NCI-H526 (cell line): ENCODE results near the gene SPNS3.
A peak's percentile ranks its signal among the peaks of the same experiment; 100 is the strongest.

Source experiments
- DNase-seq, 2 experiments: peaks; one replicate each; lab custom pipeline; 2025; lab: John Stamatoyannopoulos, UW

The SPNS3 gene

DNA sequence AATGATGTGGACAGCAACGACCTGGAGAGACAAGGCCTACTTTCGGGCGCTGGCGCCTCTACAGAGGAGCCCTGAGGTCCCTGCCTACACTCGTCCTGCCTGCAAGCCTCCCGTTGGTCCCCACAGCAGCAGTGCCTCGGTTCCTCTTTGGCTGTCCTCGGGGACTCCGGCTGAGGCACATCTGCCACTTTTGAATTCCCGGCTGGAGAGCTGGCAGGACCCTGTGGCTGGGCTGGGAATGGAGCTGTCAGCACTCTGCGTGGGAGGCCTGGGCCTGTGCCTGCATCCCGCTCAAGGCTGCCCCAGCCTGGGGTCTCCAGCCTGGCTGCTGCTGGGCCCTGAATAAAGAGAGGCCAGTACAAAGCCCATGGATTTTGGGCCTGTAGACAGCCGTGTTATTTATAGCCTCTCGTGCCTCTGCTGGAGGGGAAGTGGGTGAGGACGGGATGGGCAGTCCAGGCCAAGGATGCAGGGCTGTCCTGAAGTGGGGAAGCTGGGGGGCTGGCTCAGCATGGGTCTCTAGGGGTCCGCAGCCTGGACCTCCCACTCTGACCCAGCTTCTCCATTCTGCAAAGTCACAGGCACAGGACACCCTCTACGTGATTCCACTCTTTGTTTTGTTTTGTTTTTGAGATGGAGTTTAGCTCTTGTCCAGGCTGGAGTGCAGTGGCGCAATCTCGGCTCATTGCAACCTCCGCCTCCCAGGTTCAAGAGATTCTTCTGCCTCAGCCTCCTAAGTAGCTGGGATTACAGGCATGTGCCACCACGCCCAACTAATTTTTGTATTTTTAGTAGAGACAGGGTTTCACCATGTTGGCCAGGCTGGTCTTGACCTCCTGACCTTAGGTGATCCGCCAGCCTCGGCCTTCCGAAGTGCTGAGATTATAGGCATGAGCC is 54.3 kb downstream of the SPNS3 start:
- no peak for DNase-seq

DNA sequence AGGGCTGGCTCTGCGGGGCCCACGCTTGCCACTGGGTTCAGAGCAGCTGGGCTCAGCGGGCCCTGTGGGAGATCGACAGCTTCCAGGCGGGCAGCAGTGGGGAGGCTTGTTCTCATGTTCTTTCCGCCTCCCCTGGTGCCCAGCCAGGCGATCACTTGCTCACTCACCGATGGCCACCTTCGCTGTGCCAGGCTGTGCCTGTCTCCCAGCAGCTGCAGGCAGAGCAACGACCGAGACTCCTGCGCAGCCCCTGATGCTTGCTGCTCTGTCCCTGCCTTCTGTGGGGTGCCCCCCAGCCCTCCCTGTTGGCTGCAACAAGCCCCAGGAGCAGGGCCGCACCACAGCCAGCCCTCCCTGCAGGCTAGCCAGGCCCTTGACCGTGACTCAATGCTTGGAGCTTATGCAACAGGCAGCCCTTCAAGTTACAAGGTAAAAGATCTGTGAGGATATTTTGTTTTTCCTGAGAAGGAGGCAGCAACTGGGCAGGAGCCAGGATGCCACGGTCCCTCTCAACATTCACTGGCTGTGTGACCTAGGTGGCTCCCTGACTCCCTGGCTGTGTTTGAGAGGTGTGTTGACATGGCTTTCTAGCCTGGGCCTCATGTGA is 55.4 kb downstream of the SPNS3 start:
- no peak for DNase-seq

- DNase-seq: no peak
These were observed 56.4 kb downstream of the SPNS3 start for GRCh38 chr17:4490109-4490591.

DNA sequence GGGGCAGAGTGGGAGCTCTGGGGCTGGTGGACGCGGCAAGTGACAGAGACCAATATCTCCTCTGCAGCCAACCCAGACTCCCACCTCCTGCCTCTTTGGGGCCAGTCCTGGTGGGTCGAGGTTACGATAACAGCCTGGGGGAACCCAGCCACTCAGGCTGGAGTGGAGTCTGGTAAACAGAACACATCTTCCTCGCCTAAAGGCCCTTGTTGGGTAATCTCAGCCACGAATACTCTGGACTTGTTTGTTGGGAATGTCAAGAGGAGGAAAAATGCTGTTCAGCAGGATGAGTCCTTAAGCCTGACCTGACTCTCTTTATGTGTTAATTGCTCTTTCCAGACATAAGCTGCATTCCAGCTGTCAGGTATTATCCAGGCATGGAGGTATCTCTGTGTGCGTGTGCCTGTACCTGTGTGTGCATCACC is 56.9 kb downstream of the SPNS3 start:
- DNase-seq: no peak

DNA sequence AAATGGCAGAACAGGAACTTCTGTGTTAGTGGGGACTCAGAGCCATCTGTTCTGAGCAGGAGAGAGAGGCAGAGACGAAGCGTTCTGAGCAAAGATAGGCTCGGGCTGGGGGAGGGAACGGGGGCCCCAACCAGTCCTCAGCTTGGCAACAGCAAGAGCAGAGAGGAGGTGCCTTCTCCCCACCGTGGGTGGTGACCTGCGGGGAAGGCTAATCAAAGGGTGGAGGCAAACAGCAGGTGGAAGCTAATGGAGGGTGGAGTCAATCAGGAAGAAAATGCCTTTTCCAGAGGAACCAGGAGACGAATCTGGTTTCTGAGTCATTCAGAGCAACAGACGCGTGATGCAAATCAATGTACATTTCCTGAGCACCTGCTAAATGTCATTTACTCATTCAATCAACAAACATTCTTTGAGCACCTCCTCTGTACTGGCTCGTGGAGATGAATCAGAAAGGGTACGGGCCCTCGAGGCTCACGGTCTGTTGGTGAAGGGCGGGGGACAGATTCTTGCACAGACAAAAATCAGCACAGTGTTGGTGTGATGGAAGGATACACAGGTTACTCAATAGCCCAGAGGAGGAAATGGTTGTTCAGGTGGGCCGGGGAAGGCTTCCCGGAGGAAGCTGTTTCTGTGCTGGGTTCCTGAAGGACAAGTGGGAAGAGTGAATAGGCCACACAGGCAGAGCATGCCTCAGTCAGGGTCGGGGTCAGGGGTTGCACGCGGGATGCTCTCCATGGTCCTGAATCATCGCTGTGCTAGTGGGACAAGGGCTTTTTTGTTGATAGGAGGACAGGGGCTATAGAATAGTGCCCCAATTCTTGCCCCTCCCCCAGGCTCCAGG is 59.2 kb downstream of the SPNS3 start:
- DNase-seq: peak in 1 of 2 experiments; percentile 17

- no peak for DNase-seq
These were observed 63.5 kb downstream of the SPNS3 start for GRCh38 chr17:4497101-4497824.

DNA sequence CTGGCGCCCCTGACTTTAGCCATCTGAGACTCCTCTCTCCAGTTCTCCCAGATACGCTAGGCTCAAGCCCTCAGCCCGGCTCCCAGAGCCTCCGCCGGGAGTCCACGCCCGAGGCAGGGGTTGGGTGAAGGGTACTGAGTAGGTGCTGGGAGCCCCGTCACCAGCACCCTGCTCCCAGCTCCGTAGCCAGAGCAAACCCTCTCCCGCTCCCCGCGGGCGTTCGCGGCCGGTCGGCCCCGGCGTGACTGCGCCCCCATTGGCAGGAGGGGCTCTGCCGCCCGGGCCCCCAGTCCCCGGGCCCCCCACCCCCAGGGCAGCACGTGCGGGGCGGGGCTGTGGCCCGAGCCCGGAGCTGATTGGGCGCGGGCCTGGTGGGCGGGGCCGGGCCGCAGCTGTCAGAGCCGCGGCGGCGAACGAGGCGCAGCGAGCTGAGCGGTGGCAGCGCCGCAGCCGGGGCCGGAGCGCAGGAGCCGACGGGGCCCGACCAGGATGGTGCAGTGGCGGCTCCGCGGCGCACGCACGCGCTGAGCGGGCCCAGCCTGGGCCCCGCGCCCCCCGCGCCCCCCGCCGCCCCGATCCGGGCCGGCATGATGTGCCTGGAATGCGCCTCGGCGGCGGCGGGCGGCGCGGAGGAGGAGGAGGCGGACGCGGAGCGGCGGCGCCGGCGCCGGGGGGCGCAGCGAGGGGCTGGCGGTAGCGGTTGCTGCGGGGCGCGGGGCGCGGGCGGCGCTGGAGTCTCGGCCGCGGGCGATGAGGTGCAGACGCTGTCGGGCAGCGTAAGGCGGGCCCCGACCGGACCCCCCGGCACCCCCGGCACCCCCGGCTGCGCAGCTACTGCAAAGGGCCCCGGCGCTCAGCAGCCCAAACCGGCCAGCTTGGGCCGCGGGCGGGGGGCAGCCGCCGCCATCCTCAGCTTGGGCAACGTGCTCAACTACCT is 65.0 kb downstream of the SPNS3 start, which contains the start of gene SPNS2:
Gene SPNS2, plus strand, starts transcription at position 421 of the 937 bp plus-strand sequence. Its CDS starts 167 bp downstream, at position 588.
- peak in 1 of 2 experiments; percentile 74 for DNase-seq

DNA sequence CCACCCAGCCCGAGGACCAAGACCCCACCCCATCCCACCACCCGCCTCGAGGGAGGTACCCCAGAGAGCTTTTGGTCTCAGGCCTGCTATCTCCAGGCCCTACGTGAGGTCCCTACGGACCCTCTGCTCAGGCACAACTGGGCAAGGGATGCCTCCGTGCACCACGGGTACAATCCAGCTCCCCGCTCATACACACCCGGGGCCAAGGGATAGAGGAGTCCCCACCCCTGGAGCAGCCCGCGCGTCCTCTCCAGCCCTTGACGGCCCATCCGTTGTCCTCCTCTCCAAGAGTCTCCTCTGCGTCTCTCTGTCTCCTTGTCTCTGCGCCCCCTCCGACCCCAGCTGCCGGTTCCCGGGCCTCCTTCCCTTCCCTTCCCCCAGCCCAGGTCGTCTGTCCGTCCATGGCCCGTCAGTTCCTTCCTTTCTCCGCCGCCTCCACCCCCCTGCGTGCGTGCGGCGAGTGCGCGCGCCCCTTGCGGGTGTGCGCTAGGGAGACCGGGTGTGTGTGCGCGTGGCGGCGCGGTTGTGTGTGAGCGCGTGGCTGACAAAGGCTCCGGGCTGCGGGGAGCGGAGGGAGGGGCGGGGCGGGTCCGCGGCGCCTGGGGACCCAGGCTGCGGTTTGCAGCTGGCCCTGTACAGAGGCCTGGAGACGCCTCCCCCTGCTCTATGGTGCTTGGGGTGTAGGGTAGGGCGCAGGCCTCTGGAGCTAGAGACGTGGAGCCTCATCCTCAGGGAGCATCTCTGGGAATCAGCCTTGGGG is 65.9 kb downstream of the SPNS3 start:
- DNase-seq: peak in 1 of 2 experiments; percentile 49

GRCh38 chr17:4500191-4500571 is 66.4 kb downstream of the SPNS3 start:
- peak in 1 of 2 experiments; percentile 31 for DNase-seq

- no peak for DNase-seq
These were observed 67.7 kb downstream of the SPNS3 start for GRCh38 chr17:4501295-4501949.

DNA sequence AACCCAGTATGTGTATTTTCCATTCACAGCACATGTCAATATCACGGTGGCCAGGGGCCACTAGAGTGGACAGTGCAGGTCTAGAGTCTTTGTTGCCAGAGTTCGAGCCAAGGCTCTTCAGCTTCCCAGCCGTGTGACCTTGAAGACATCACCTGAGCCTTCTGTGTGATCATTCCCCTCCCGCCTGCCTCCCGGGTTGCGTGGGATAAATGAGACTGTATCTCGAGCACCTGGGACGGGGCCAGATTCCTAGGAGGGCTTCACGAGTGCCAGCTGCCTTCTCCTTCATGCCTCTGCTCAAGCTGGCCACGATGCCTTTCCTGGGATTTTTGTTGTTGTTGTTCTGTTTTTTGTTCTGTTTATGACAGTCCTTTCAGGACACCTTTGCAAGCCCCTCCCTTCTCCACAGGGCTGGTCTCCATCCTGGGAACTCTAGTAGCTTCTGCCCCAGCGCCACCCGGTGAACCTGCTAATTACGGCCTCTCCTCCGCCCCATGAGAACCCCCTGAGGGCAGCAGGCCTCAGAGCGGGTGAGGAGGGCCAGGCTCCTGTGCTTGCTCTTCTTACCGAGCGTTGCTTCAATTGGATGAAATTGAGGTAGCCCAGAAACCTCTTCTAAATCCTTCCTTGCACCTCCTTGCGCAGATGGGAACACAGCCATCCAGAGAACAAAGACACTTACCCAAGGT is 68.9 kb downstream of the SPNS3 start:
- no peak for DNase-seq

GRCh38 chr17:4503283-4504025 is 69.7 kb downstream of the SPNS3 start:
- no peak for DNase-seq

DNA sequence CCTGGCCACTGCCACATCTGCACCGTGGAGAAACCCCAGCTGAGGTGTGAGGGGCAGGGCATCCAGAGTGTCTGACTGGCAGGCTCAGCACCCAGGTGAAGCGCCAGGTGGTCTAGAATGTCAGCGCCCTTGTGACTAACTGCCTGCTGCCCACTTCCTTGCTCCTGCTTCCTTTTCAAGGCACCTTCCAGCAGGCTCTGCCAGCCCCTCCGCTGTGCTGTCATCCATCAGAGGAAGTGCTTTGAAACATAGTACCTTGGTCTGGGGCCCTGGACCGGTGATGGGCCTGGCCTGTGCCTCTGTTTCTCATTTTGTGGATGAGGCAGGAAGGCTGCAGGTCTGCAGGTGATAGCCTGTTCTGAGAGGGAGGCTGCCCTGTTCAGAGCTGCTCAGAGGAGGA is 70.4 kb downstream of the SPNS3 start:
- DNase-seq: no peak

DNA sequence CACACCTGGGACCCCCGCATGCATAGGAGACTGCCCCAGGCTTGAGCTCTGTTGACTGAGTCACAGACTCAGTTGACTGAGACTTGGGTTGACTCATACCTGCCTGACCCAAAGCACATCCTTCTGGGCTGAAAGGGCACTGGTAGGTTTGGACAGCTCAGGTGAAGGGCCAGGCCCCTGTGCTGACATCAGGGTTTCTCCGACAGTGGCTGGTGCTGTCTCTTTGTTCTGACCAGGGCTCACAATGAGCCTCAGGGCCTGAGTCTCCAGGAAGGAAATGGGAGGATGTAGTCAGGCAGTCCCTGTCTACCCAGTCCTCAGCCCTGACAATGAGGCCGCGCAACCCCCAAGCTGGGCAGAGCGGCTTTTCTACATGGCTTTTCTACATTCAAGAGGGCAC is 71.4 kb downstream of the SPNS3 start:
- no peak for DNase-seq

DNA sequence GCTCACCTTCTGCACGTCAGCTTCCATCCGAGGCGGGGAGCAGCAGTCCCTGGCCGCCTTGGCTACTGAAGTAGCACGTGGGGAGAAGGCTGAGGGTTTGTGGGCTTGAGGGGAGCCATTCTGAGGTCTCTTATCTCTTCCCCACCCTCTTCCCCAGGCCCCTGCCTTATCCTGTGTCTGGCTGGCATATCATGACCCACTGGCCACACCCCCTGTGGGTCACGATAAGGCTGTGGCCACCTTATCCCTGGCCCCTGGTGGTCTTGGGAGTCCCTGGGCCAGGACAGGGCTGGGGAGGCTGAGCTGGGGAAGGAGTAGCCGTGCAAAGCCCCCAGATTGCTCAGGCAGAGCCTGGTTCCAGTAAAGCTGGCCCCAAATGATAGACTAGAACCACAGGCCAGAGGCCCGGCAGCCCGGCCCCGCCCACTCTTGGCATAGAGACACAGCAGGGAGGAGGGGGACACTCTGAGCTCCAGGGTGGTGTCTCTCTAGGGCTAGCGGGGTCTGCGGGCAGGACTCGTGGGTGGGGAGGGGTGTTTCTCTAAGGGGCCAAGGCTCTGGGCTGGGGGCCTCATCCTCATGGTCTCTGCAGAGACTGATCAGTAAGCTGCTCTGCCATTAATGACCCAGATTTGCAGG is 72.6 kb downstream of the SPNS3 start:
- DNase-seq: no peak

DNA sequence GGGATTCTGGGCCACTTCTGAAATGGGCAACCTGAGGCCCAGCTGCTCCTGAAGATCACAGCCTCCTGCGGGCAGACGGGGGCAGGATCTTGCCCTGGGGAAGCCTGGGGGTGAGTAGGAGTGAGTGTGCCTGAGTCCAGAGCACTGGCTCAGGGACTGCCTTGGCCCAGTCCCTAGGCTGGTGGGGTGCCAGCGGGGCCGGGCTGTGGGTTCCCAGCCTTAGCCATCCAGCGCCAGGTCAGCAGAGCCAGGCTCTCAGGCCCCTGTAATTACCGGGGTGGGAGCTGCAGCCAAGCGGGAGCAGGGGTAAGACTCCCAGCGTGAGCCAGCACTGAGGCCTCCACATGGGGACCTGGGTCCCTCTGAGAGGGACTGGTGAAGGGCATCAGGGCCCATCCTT is 73.2 kb downstream of the SPNS3 start:
- no peak for DNase-seq
